ENCODE measurements around the gene NR0B2.
"Not testable (repeated sequence)": the region's sequence is repeated elsewhere in the genome, so short reads cannot be mapped to it uniquely, and the experiment has no call there.

Gene NR0B2

GRCh38 chr1:26888231-26888630, 25.5 kb downstream of the NR0B2 start:
- DNase-seq, result no peak

- DNase-seq, result peak; percentile 34
Observed at GRCh38 chr1:26887125-26887524, 26.6 kb downstream of the NR0B2 start.

GRCh38 chr1:26882696-26883463, 30.9 kb downstream of the NR0B2 start:
- DNase-seq, result no peak

GRCh38 chr1:26881611-26882010, 32.2 kb downstream of the NR0B2 start:
- DNase-seq, result not testable (repeated sequence)

GRCh38 chr1:26879793-26880192, 34.0 kb downstream of the NR0B2 start:
- no peak for DNase-seq

GRCh38 chr1:26877326-26877725, 36.4 kb downstream of the NR0B2 start:
- DNase-seq, result no peak

GRCh38 chr1:26874896-26875295, 38.9 kb downstream of the NR0B2 start:
- no peak for DNase-seq

GRCh38 chr1:26873097-26873496, 40.7 kb downstream of the NR0B2 start:
- not testable (repeated sequence) for DNase-seq

GRCh38 chr1:26864610-26865480, 48.9 kb downstream of the NR0B2 start:
- peak; percentile 98 for DNase-seq

GRCh38 chr1:26863685-26864077, 50.1 kb downstream of the NR0B2 start:
- no peak for DNase-seq

GRCh38 chr1:26862781-26863684, 50.7 kb downstream of the NR0B2 start, which contains the start of gene SFN:
SFN (plus strand) TSS chr1:26863149; CDS start chr1:26863213, 64 bp downstream.
- peak; percentile 8 for DNase-seq

- peak; percentile 7 for DNase-seq
Observed at GRCh38 chr1:26861889-26862378, 51.8 kb downstream of the NR0B2 start.

All from kidney glomerular epithelial cell (primary cell).